Ishikawa (cell line): Measurements from ENCODE around the gene CCDC73.

Source experiments
- CEBPB ChIP-seq: IDR thresholded peaks from 2 replicates; pipeline ENCODE4 v1.6.1; 2012
- EP300 ChIP-seq: IDR thresholded peaks from 2 replicates; pipeline ENCODE4 v1.6.1; 2012; ENCODE audit warnings: borderline replicate concordance
- MAX ChIP-seq: IDR thresholded peaks from 2 replicates; pipeline ENCODE4 v1.6.1; 2012
- NFIC ChIP-seq: IDR thresholded peaks from 2 replicates; pipeline ENCODE4 v1.6.1; 2012
- RAD21 ChIP-seq: IDR thresholded peaks from 2 replicates; pipeline ENCODE4 v1.6.1; 2012; ENCODE audit warnings: low read depth
- REST ChIP-seq: IDR thresholded peaks from 2 replicates; pipeline ENCODE4 v1.6.1; 2012; ENCODE audit warnings: low read depth, mild to moderate bottlenecking
- TAF1 ChIP-seq: IDR thresholded peaks from 2 replicates; pipeline ENCODE4 v1.6.1; 2012; ENCODE audit warnings: low read depth, mild to moderate bottlenecking
- TCF12 ChIP-seq: IDR thresholded peaks from 2 replicates; pipeline ENCODE4 v1.6.1; 2012; ENCODE audit warnings: low read depth
- YY1 ChIP-seq: IDR thresholded peaks from 2 replicates; pipeline ENCODE4 v1.6.1; 2012; ENCODE audit warnings: low read depth

GRCh38 chr11:32613500-32614151, 180.8 kb downstream of the CCDC73 start:
- TF ChIP-seq MAX (no peak), RAD21 (no peak), CEBPB (no peak), EP300 (no peak), REST (no peak), TAF1 (no peak), TCF12 (no peak), NFIC (no peak), YY1 (no peak)
